A673 (cell line): Measurements from ENCODE around the gene SKI.

Source experiments
- CTCF ChIP-seq: fragments of 300-800, 200-600 bp; sonication (generic); conservative IDR thresholded peaks from 2 replicates; pipeline ENCODE4 v1.5.1; 2017; ENCODE audit warnings: low read depth, mild to moderate bottlenecking, antibody characterized with exemption, low read length, moderate library complexity, mixed read lengths
- EZH2 ChIP-seq: fragments of 200-600 bp; sonication (generic); IDR thresholded peaks from 2 replicates; pipeline ENCODE4 v1.6.1; 2017; ENCODE audit warnings: borderline replicate concordance, low read depth, mild to moderate bottlenecking, mixed read lengths, antibody characterized with exemption, low read length; ENCODE audit not compliant: poor library complexity, severe bottlenecking

DNA sequence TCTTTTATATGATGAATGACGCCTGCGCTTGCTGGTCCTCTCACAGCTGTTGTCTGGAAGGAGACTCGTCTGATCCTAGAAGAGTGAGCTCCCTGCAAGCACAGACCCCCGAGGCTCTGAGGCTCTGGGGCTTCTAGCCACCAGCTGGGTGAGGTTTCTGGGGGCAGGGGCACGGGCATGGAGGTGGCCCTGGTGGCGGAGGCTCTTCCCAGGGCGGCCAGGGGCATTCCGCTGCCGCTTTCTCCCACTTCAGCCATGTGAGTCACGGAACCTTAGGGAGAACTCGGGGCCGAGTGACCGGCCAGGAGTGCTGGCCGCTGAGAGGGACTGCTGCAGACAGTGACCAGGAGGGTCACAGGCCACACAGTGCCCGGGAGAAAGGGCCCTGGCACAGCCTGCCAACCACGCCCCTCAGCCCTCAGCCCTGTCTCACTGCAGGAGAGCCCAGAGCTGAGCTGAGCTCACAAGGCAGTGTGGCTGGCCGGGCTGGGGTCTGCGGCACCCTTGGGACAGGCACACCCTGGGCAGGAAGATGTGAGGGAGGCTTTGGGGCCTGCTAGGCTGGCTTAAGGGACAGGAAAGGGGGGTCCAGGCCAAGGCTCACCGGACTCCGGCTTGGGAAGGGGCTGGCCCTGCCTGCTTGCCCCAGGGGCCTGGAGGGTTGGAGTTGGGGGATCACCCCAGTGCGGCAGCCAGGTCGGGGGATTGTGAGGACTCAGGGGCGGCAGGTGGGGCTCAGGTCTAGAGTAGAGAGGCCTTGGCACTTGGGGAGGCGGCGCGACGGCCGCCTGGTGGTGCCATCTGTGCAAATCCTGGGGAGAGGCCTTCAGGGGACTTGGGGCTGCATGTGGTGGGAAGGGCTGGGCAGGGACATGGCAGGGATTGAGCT is 127.5 kb downstream of the SKI start:
- no peak for TF ChIP-seq CTCF
- TF ChIP-seq EZH2 = no peak
